NCI-H2107 (cell line): Measurements from ENCODE around the gene LRCH4.

Experiments used
- DNase-seq: peaks from one replicate; lab custom pipeline; 2025; lab: John Stamatoyannopoulos, UW

The LRCH4 gene

DNA sequence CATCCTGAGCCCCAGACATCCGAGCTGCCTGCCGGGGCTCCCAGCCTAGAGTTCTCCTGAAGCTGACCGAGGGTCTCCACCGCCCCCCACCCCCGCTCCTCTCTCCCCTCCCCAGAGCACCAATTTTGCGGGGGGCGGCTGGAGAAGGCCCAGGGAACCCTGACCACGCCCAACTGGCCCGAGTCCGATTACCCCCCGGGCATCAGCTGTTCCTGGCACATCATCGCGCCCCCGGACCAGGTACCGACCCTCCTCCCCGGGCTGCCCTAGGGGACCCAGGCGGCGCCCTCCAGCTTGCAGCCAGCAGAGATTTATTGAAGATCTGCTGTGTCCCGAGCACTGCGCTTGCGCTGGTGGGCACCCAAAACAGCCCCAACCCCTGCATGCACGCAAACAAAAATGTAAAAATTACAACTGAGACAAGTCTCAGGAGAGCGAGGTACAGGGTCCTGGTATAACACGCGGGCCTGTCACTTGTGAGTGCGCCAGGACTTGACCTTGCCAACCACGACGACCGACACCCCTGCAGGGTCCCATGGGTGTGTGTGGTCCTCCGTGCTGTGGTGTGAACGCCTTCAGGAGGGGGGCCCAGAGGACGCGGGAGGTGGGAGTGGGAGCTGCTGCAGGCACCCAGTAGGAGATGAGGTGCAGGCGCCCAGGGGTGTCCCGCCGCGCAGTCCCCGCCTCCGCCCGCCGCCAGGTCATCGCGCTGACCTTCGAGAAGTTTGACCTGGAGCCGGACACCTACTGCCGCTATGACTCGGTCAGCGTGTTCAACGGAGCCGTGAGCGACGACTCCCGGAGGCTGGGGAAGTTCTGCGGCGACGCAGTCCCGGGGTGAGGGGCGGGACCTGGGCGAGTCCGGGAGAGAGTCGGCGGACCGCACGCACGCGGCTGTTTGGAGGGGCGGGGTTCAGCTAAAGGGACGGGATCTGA, 19.3 kb upstream of the LRCH4 start:
- DNase-seq = no peak

DNA sequence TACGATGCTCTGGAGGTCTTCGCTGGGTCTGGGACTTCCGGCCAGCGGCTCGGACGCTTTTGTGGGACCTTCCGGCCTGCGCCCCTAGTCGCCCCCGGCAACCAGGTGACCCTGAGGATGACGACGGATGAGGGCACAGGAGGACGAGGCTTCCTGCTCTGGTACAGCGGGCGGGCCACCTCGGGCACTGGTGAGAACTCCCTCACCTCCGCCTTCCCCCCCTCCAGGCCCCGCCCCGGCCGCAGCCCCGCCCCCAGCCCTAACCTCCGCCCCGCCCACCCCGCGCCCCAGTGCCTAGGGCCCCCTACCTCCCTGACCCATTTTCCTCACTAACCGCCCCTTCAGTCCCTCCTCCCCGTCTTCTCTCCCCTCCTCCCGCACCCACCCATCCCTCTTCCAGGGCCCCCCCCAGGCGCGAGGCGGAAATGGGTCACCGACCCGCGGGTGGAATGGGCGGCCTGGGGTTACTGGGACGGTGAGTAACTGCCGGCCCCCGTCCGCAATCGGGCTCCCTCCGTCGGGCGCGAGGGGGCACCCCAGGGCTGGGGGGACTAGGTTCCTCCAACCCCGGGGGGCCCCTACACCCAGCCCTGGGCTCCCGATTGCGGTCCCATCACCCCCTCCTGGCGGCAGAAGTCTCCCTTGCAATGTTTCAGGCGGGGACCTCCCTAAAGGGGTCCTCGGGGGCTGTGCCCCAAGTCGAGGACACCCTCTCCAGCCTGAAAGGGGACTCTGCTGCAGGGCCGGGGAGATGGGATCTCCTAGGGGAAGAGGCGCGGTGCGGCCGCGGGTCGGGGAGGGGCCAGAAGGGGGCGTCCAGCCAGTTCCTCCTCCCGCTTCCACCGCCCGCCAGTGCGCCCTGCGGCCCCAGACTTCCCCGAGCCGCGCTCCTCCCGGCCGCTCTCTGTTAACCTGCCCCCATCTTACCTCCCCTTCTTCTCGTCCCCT, 18.4 kb upstream of the LRCH4 start:
- DNase-seq = no peak

- no peak for DNase-seq
Measured at GRCh38 chr7:100603726-100604027, 17.7 kb upstream of the LRCH4 start.

- no peak for DNase-seq
Measured at GRCh38 chr7:100602889-100603725, 17.2 kb upstream of the LRCH4 start.

GRCh38 chr7:100600730-100601038, 14.8 kb upstream of the LRCH4 start:
- no peak for DNase-seq

GRCh38 chr7:100599911-100600729, 14.2 kb upstream of the LRCH4 start:
- DNase-seq = no peak

GRCh38 chr7:100598425-100598824, 12.5 kb upstream of the LRCH4 start:
- DNase-seq = no peak

DNA sequence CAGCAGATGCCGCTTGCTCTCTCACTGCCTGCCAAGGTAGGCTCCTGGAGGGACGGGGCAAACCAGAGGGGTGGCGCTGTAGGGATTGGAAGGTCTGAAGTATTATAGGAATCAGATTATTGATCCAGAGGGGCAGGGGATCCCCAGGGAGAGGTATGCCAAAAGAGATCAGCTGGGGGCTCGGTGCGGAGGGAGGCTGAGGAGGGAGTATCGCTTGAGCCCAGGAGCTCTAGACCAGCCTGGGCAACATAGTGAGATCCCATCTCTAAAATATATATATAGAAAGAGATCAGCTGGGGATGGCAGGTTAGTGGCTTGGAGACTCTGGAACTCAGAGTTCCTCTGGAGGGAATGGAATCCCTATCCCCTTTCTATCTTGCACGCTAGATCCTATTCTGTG, 9.3 kb upstream of the LRCH4 start:
- no peak for DNase-seq

GRCh38 chr7:100591596-100591995, 5.7 kb upstream of the LRCH4 start:
- DNase-seq = no peak

GRCh38 chr7:100590077-100590737, 4.3 kb upstream of the LRCH4 start:
- no peak for DNase-seq

GRCh38 chr7:100589341-100589947, 3.5 kb upstream of the LRCH4 start:
- no peak for DNase-seq

GRCh38 chr7:100588438-100588837, 2.5 kb upstream of the LRCH4 start:
- no peak for DNase-seq

- peak; percentile 100 for DNase-seq
Measured at GRCh38 chr7:100586266-100587025, 517 bp upstream of the LRCH4 start, which contains the start of gene FBXO24. Gene FBXO24 (plus strand): TSS chr7:100586328. CDS start chr7:100586626, 298 bp downstream.

DNA sequence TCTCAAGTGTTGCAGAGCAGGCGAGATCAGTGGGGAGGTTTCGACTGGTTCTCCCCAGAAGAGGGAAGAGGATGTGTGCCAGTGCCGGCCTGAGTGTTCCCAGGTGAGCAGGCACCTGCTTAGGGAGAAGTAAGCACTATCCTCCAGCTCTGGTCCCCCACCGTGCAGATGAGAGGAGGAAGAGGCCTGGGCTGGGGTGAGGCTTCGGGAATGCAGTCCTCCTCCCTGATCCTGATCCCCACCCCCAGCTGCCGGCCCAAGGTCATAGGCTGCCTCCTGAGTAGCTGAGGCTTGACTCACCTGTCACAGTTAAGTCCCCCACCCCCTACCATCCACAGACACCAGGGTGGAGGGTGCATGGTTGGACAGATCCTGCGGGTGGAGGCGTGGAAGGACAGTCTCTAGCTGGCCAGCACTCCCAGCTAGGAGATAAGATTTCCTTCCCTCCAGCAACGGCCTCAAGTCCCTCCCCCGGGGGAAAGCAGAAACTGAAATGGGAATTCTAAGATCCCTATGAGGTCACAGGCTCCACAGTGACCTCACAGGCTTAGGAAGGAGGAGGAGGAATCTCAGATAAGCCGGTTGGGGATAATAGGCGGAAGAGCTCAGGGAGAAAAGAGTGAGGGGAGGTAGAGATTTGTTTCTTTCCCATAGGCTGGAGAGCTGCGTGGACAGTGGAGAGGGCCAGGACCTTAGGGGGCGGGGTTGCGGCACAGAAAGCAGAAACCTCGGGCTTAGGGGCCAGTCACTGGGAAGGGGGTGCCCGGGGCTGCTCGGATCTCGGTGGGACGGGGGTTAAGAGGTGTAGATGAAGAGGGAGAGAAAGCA, 1.0 kb downstream of the LRCH4 start:
- DNase-seq = peak; percentile 36

- DNase-seq = no peak
Measured at GRCh38 chr7:100584054-100584682, 1.8 kb downstream of the LRCH4 start.

DNA sequence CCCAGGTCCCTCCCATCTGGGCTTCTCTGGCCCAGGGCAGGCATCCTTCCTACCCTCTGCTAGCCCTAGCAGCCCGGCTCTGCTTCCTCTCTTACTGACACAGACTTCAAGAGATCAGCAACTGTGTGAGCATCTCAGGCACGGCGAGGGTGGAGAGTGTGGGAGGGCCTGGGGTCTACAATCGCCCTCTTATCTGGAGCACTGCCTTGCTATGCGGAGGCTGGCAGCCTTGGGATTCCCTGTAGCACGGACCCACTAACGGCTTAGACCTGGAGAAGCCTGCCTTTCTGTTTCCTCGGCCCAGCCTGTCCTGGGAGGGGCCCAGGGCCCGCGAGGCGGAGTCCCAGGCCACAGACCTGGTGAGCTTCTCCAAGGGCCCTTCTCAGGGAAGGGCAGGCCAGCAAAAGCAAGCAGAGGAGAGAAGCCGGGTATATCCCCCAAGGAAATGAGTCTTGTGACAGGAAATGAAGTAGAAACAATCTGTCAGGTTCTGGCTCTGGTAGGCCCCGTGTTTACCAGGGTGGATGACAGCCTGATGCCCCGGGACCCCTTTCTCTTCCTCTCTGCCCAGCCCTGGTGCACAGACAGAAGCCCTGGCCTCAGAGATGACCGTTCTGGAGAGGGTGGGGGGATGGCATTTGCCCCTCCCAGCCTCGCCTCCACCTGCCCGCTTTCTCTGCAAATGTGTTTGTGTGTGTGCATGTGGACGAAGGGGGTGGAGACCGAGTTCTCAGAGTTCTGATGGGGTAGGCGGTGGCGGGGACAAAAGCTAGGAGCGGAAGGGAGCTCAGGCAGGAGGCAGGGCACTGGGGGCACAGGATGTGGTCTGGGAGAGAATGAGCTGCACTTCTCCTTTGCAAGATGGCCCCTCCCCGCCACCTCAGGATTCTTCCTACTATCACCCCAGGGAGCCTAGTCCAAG, 2.5 kb downstream of the LRCH4 start:
- DNase-seq = no peak

GRCh38 chr7:100582650-100583049, 3.3 kb downstream of the LRCH4 start:
- DNase-seq = no peak
